Mesendoderm (in vitro differentiated cells): ENCODE results near the gene CDC42BPA.
"Not testable (repeated sequence)": the region's sequence is repeated elsewhere in the genome, so short reads cannot be mapped to it uniquely, and the experiment has no call there.

Experiments
- DNase-seq: peaks from one replicate; pipeline ENCODE4 v3.0.0; 2013
- H2AK5ac ChIP-seq: 2 replicates; pipeline ENCODE4 v1.6.1; 2013; ENCODE audit warnings: low read length, inconsistent platforms
- H2BK120ac ChIP-seq: 2 replicates; pipeline ENCODE4 v1.6.1; 2013; ENCODE audit warnings: low read depth, mild to moderate bottlenecking, low read length, moderate library complexity, mixed read lengths
- H2BK15ac ChIP-seq: replicated peaks from 2 replicates; pipeline ENCODE4 v1.6.1; 2013; ENCODE audit warnings: low read depth, mild to moderate bottlenecking, moderate library complexity
- H2BK5ac ChIP-seq: 2 replicates; pipeline ENCODE4 v1.6.1; 2013; ENCODE audit warnings: low read length, inconsistent platforms
- H3K18ac ChIP-seq: 2 replicates; pipeline ENCODE4 v1.6.1; 2013; ENCODE audit warnings: mild to moderate bottlenecking, low read length, mixed read lengths
- H3K23ac ChIP-seq: one replicate; pipeline ENCODE4 v1.6.1; 2013; ENCODE audit warnings: low read length
- H3K27ac ChIP-seq: 2 replicates; pipeline ENCODE4 v1.5.1; 2013; ENCODE audit warnings: low read depth, mild to moderate bottlenecking, inconsistent platforms, low read length, moderate library complexity
- H3K27me3 ChIP-seq: 2 replicates; pipeline ENCODE4 v1.6.1; 2013; ENCODE audit warnings: low read length, control low read depth, mild to moderate bottlenecking, inconsistent platforms; ENCODE audit not compliant: insufficient read depth, poor library complexity
- H3K36me3 ChIP-seq: 2 replicates; pipeline ENCODE4 v1.6.1; 2013; ENCODE audit warnings: low read length, inconsistent platforms; ENCODE audit not compliant: control insufficient read depth, insufficient read depth
- H3K4ac ChIP-seq: one replicate; pipeline ENCODE4 v1.6.1; 2013; ENCODE audit warnings: low read depth, mild to moderate bottlenecking, low read length, moderate library complexity
- H3K4me1 ChIP-seq: 2 replicates; pipeline ENCODE4 v1.6.1; 2013; ENCODE audit warnings: low read depth, low read length, inconsistent platforms; ENCODE audit not compliant: control insufficient read depth
- H3K4me2 ChIP-seq: 2 replicates; pipeline ENCODE4 v1.6.1; 2013; ENCODE audit warnings: low read length
- H3K4me3 ChIP-seq: 2 replicates; pipeline ENCODE4 v1.5.1; 2013; ENCODE audit warnings: mild to moderate bottlenecking, low read length
- H3K56ac ChIP-seq: one replicate; pipeline ENCODE4 v1.6.1; 2013; ENCODE audit warnings: low read length
- H3K79me1 ChIP-seq: 2 replicates; pipeline ENCODE4 v1.6.1; 2013; ENCODE audit warnings: low read length, inconsistent platforms
- H3K79me2 ChIP-seq: 2 replicates; pipeline ENCODE4 v1.6.1; 2013; ENCODE audit warnings: mild to moderate bottlenecking, low read length; ENCODE audit not compliant: control insufficient read depth, insufficient read depth
- H3K9ac ChIP-seq: 2 replicates; pipeline ENCODE4 v1.6.1; 2013; ENCODE audit warnings: low read length, inconsistent platforms
- H4K5ac ChIP-seq: one replicate; pipeline ENCODE4 v1.6.1; 2013; ENCODE audit warnings: low read length
- H4K8ac ChIP-seq: one replicate; pipeline ENCODE4 v1.6.1; 2013; ENCODE audit warnings: low read depth, mild to moderate bottlenecking, control low read depth, low read length, moderate library complexity
- WGBS: extraction: QIAGEN DNeasy Blood & Tissue Kit; methylation state at CpG from one replicate; pipeline ENCODE4 v1.1.7; 2013; ENCODE audit warnings: low lambda C conversion rate, missing lambda C conversion rate; ENCODE audit not compliant: insufficient coverage; ENCODE audit errors: extremely low coverage; 5-methylcytosine and 5-hydroxymethylcytosine counted together

The CDC42BPA gene

GRCh38 chr1:227297073-227297793 is 21.1 kb downstream of the CDC42BPA start:
- DNase-seq, result no peak
- no peaks in the 10 kb centered on the region for H3K27me3 ChIP-seq
- peaks cover 14% of the 10 kb centered on the region for H3K79me2 ChIP-seq
- peaks cover 3% of the 10 kb centered on the region for H3K79me1 ChIP-seq
- no peak overlapping the region for H2BK15ac ChIP-seq
- H3K4me3 ChIP-seq, result no peak overlapping the region
- no peak overlapping the region for H4K5ac ChIP-seq
- no peak overlapping the region for H3K4me2 ChIP-seq
- no peak overlapping the region for H2AK5ac ChIP-seq
- WGBS, result no CpG with 5 or more reads among the region's 4 CpGs
- H3K4ac ChIP-seq, result no peak overlapping the region
- no peak overlapping the region for H3K27ac ChIP-seq
- H3K4me1 ChIP-seq, result no peaks in the 10 kb centered on the region
- H3K36me3 ChIP-seq, result no peaks in the 10 kb centered on the region
- no peak overlapping the region for H2BK120ac ChIP-seq
- H3K23ac ChIP-seq, result no peak overlapping the region
- no peak overlapping the region for H3K18ac ChIP-seq
- no peak overlapping the region for H2BK5ac ChIP-seq
- H3K56ac ChIP-seq, result no peak overlapping the region
- H3K9ac ChIP-seq, result no peak overlapping the region
- no peak overlapping the region for H4K8ac ChIP-seq

- Histone ChIP-seq H3K18ac (no peak overlapping the region), H2BK5ac (no peak overlapping the region), H4K8ac (no peak overlapping the region), H3K27ac (no peak overlapping the region), H3K4me1 (no peaks in the 10 kb centered on the region), H3K4ac (no peak overlapping the region), H4K5ac (no peak overlapping the region), H3K36me3 (no peaks in the 10 kb centered on the region), H3K27me3 (no peaks in the 10 kb centered on the region), H2AK5ac (no peak overlapping the region), H2BK120ac (no peak overlapping the region), H2BK15ac (no peak overlapping the region), H3K79me2 (peaks cover 13% of the 10 kb centered on the region), H3K4me2 (no peak overlapping the region), H3K9ac (no peak overlapping the region), H3K4me3 (no peak overlapping the region), H3K23ac (no peak overlapping the region), H3K79me1 (peaks cover 3% of the 10 kb centered on the region), H3K56ac (no peak overlapping the region)
- no CpG with 5 or more reads among the region's 3 CpGs for WGBS
- DNase-seq, result no peak
These were observed 22.7 kb downstream of the CDC42BPA start for GRCh38 chr1:227295609-227296008.

DNA sequence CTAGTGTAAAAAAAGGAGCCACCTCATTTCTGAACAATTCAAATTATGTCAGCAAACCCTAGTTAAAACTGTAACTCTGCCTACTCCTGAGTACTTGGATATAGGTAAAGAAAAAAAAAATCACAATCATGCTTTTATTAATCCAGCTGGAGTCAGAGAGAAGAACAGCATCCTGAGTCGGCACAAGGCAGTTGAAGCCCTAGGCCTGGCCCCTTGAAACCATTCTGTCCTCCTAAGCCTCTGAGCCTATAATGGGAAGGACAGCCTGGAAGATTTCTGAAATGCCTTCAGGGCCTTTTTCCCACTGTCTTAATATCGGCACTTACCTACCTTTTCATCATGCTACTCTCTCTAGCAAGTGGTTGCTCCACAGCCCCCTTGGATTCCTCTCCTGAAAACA is 32.5 kb downstream of the CDC42BPA start:
- no peak overlapping the region for H2BK5ac ChIP-seq
- no CpG with 5 or more reads among the region's 2 CpGs for WGBS
- H3K56ac ChIP-seq, result no peak overlapping the region
- DNase-seq, result peak; percentile 38
- no peak overlapping the region for H3K4me3 ChIP-seq
- no peak overlapping the region for H3K27ac ChIP-seq
- no peak overlapping the region for H3K4ac ChIP-seq
- no peak overlapping the region for H3K4me2 ChIP-seq
- H2BK120ac ChIP-seq, result no peak overlapping the region
- no peak overlapping the region for H4K5ac ChIP-seq
- H3K36me3 ChIP-seq, result no peaks in the 10 kb centered on the region
- no peak overlapping the region for H2AK5ac ChIP-seq
- peaks cover 12% of the 10 kb centered on the region for H3K79me1 ChIP-seq
- H3K79me2 ChIP-seq, result peaks cover 16% of the 10 kb centered on the region
- no peak overlapping the region for H3K23ac ChIP-seq
- H3K27me3 ChIP-seq, result no peaks in the 10 kb centered on the region
- H2BK15ac ChIP-seq, result no peak overlapping the region
- H3K18ac ChIP-seq, result no peak overlapping the region
- no peak overlapping the region for H4K8ac ChIP-seq
- H3K4me1 ChIP-seq, result no peaks in the 10 kb centered on the region
- no peak overlapping the region for H3K9ac ChIP-seq

DNA sequence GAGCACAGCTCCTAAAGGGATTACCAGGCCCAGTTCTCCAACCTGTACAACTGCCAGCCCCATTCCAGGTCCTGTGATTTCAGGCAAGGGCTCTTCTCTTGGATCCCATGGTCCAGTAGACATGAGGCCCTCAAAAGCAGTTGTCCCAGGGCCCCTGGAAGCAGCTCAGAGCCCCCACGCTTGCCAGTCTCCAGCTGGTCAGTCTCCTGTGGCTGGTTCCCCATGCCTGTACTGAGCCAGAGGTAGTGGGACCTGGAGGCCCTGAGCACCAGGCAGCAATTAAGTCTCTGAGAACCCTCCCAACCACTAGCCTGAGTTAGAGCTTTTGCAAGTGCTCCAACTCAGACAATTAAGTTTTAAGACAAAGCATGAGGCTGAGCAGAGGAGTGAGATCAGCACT is 36.9 kb downstream of the CDC42BPA start:
- Histone ChIP-seq H3K9ac (no peak overlapping the region), H3K56ac (no peak overlapping the region), H2BK120ac (no peak overlapping the region), H3K4ac (no peak overlapping the region), H3K27ac (no peak overlapping the region), H3K79me1 (peaks cover 11% of the 10 kb centered on the region), H2AK5ac (no peak overlapping the region), H3K4me2 (no peak overlapping the region), H3K4me3 (no peak overlapping the region), H4K5ac (no peak overlapping the region), H3K27me3 (no peaks in the 10 kb centered on the region), H3K18ac (no peak overlapping the region), H3K23ac (no peak overlapping the region), H3K4me1 (no peaks in the 10 kb centered on the region), H3K79me2 (peaks cover 9% of the 10 kb centered on the region), H3K36me3 (no peaks in the 10 kb centered on the region), H4K8ac (no peak overlapping the region), H2BK15ac (no peak overlapping the region), H2BK5ac (no peak overlapping the region)
- no peak for DNase-seq
- no CpG with 5 or more reads among the region's 1 CpG for WGBS

- Histone ChIP-seq H3K36me3 (no peaks in the 10 kb centered on the region), H3K23ac (no peak overlapping the region), H2BK5ac (no peak overlapping the region), H3K27ac (no peak overlapping the region), H3K56ac (no peak overlapping the region), H3K79me2 (peaks cover 9% of the 10 kb centered on the region), H3K4me1 (no peaks in the 10 kb centered on the region), H3K27me3 (no peaks in the 10 kb centered on the region), H4K5ac (no peak overlapping the region), H2BK120ac (no peak overlapping the region), H2AK5ac (no peak overlapping the region), H3K18ac (no peak overlapping the region), H3K9ac (no peak overlapping the region), H4K8ac (no peak overlapping the region), H3K4ac (no peak overlapping the region), H3K4me2 (no peak overlapping the region), H2BK15ac (no peak overlapping the region), H3K79me1 (peaks cover 9% of the 10 kb centered on the region), H3K4me3 (no peak overlapping the region)
- no CpG with 5 or more reads among the region's 1 CpG for whole genome bisulfite sequencing
- DNase-seq, result no peak
These were observed 37.5 kb downstream of the CDC42BPA start for GRCh38 chr1:227280836-227281235.

GRCh38 chr1:227276156-227276693 is 42.1 kb downstream of the CDC42BPA start:
- not testable (repeated sequence) for H3K4me3 ChIP-seq, H3K79me2 ChIP-seq, H3K4me1 ChIP-seq, H2BK120ac ChIP-seq, H2BK15ac ChIP-seq, H3K4me2 ChIP-seq, H3K4ac ChIP-seq, H3K9ac ChIP-seq, H3K79me1 ChIP-seq, H3K23ac ChIP-seq, H4K8ac ChIP-seq, H3K27me3 ChIP-seq, H3K56ac ChIP-seq, H2AK5ac ChIP-seq, H2BK5ac ChIP-seq, H4K5ac ChIP-seq, DNase-seq, H3K18ac ChIP-seq, H3K27ac ChIP-seq, H3K36me3 ChIP-seq
- no CpG with 5 or more reads among the region's 44 CpGs for WGBS
